Measurements from ENCODE around the gene MAGI1. TPM values are rescaled to one million over a fixed set of nuclear protein-coding genes. Genes with fewer than 3 reads are reported as not detected.

The MAGI1 gene
- total RNA-seq, 1 experiment from 2014 or later: 58.2 TPM

GRCh38 chr3:65448120-65448519 is 590.6 kb downstream of the MAGI1 start (continued):
- TF ChIP-seq E2F1 (CRISPR knock-in tag; IDR thresholded peaks at IDR 0.05) (no peak), CREB1 (CRISPR knock-in tag; IDR thresholded peaks at IDR 0.05) (no peak)

DNA sequence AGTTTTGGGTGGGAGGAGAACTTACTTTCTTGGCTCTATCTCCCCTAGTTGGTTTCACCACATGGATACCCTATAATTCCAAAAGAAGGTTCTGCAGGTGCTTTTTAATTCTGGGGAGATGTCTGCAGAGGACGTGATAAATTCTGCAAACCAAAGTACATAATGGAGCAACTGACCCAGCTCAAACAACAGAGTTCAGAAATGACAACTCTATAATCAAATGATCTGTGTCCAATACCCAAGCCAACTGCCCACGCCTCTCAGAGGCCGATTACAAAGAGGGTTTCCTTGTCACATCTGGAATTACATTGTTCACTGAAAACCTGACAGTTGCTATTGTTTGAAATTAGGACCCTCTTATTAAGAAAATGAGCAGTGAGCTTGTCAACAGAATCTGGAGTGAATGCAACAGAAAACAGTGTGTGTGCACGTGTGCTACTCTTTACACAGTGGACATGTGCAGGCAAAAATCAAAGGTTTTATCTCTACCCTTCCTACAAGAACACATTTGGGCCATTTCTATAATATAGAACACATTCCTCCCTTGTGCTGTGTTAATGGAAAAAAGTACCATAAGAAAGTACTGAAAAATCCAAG is 593.0 kb downstream of the MAGI1 start:
- ChIA-PET CTCF (no interaction called here), POLR2A (interaction anchor here (0.6 kb wide), 1 partner anchor 16 kb away, joined by 4 read pairs; no protein-coding TSS in a partner anchor)
- Mint-ChIP-seq H3K27ac (no peak overlapping the region), H3K4me3 (no peak overlapping the region), H3K4me1 (peaks cover 22% of the 10 kb centered on the region), H3K36me3 (no peaks in the 10 kb centered on the region), H3K9me3 (no peaks in the 10 kb centered on the region), H3K27me3 (ENCODE audit: low read depth) (no peaks in the 10 kb centered on the region)
- ATAC-seq: no peak
- DNase-seq (ENCODE audit: low spot score): no peak
- no peak for TF ChIP-seq ZNF416 (CRISPR knock-in tag; IDR thresholded peaks at IDR 0.05)
- no peak for TF ChIP-seq ZNF396 (CRISPR knock-in tag; IDR thresholded peaks at IDR 0.05; ENCODE audit: borderline replicate concordance)
- TF ChIP-seq ZNF138 (CRISPR knock-in tag; conservative IDR thresholded peaks at IDR 0.05): no peak
- TF ChIP-seq NR2C2 (CRISPR knock-in tag; IDR thresholded peaks at IDR 0.05): no peak
- TF ChIP-seq ESRRA (CRISPR knock-in tag; IDR thresholded peaks at IDR 0.05; ENCODE audit: borderline replicate concordance): no peak
- TF ChIP-seq, protein P1, sequence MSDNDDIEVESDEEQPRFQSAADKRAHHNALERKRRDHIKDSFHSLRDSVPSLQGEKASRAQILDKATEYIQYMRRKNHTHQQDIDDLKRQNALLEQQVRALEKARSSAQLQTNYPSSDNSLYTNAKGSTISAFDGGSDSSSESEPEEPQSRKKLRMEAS (CRISPR knock-in tag; IDR thresholded peaks at IDR 0.05): no peak
- no peak for TF ChIP-seq NFE2L1 (CRISPR knock-in tag; IDR thresholded peaks at IDR 0.05)
- no peak for TF ChIP-seq FOXP1 (CRISPR knock-in tag; IDR thresholded peaks at IDR 0.05; ENCODE audit: borderline replicate concordance)
- no peak for TF ChIP-seq HMGA2 (CRISPR knock-in tag; IDR thresholded peaks at IDR 0.05)
- no peak for TF ChIP-seq GRHL2 (CRISPR knock-in tag; IDR thresholded peaks at IDR 0.05; ENCODE audit: insufficient replicate concordance, severe bottlenecking)
- no peak for TF ChIP-seq ZNF423 (CRISPR knock-in tag; IDR thresholded peaks at IDR 0.05)
- no peak for TF ChIP-seq SMAD4 (CRISPR knock-in tag; IDR thresholded peaks at IDR 0.05)
- no peak for TF ChIP-seq TP53 (CRISPR knock-in tag; IDR thresholded peaks at IDR 0.05)
- no peak for TF ChIP-seq RORB (CRISPR knock-in tag; IDR thresholded peaks at IDR 0.05)
- TF ChIP-seq, protein P2, sequence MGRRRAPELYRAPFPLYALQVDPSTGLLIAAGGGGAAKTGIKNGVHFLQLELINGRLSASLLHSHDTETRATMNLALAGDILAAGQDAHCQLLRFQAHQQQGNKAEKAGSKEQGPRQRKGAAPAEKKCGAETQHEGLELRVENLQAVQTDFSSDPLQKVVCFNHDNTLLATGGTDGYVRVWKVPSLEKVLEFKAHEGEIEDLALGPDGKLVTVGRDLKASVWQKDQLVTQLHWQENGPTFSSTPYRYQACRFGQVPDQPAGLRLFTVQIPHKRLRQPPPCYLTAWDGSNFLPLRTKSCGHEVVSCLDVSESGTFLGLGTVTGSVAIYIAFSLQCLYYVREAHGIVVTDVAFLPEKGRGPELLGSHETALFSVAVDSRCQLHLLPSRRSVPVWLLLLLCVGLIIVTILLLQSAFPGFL (CRISPR knock-in tag; IDR thresholded peaks at IDR 0.05; ENCODE audit: borderline replicate concordance): no peak
- TF ChIP-seq, protein P3, sequence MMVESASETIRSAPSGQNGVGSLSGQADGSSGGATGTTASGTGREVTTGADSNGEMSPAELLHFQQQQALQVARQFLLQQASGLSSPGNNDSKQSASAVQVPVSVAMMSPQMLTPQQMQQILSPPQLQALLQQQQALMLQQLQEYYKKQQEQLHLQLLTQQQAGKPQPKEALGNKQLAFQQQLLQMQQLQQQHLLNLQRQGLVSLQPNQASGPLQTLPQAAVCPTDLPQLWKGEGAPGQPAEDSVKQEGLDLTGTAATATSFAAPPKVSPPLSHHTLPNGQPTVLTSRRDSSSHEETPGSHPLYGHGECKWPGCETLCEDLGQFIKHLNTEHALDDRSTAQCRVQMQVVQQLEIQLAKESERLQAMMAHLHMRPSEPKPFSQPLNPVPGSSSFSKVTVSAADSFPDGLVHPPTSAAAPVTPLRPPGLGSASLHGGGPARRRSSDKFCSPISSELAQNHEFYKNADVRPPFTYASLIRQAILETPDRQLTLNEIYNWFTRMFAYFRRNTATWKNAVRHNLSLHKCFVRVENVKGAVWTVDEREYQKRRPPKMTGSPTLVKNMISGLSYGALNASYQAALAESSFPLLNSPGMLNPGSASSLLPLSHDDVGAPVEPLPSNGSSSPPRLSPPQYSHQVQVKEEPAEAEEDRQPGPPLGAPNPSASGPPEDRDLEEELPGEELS (CRISPR knock-in tag; IDR thresholded peaks at IDR 0.05): no peak
- TF ChIP-seq, protein P4, sequence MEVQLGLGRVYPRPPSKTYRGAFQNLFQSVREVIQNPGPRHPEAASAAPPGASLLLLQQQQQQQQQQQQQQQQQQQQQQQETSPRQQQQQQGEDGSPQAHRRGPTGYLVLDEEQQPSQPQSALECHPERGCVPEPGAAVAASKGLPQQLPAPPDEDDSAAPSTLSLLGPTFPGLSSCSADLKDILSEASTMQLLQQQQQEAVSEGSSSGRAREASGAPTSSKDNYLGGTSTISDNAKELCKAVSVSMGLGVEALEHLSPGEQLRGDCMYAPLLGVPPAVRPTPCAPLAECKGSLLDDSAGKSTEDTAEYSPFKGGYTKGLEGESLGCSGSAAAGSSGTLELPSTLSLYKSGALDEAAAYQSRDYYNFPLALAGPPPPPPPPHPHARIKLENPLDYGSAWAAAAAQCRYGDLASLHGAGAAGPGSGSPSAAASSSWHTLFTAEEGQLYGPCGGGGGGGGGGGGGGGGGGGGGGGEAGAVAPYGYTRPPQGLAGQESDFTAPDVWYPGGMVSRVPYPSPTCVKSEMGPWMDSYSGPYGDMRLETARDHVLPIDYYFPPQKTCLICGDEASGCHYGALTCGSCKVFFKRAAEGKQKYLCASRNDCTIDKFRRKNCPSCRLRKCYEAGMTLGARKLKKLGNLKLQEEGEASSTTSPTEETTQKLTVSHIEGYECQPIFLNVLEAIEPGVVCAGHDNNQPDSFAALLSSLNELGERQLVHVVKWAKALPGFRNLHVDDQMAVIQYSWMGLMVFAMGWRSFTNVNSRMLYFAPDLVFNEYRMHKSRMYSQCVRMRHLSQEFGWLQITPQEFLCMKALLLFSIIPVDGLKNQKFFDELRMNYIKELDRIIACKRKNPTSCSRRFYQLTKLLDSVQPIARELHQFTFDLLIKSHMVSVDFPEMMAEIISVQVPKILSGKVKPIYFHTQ (CRISPR knock-in tag; IDR thresholded peaks at IDR 0.05): no peak
- TF ChIP-seq ZNF532 (CRISPR knock-in tag; IDR thresholded peaks at IDR 0.05; ENCODE audit: borderline replicate concordance): no peak
- no peak for TF ChIP-seq MYBL2 (CRISPR knock-in tag; IDR thresholded peaks at IDR 0.05)
- no peak for TF ChIP-seq SP1 (CRISPR knock-in tag; conservative IDR thresholded peaks at IDR 0.05)

Measured in WTC11 (cell line).